Endodermal cell (in vitro differentiated cells): ENCODE measurements around the gene AQP10. TPM values are rescaled to one million over a fixed set of nuclear protein-coding genes. Genes with fewer than 3 reads are reported as not detected.
"Not testable (repeated sequence)": the region's sequence is repeated elsewhere in the genome, so short reads cannot be mapped to it uniquely, and the experiment has no call there.

ENCODE experiments used
- DNase-seq: peaks from one replicate; pipeline ENCODE4 v3.0.0-alpha.2; 2017
- H3K27ac ChIP-seq: 2 replicates; pipeline ENCODE4 v1.5.1; 2013; ENCODE audit warnings: mild to moderate bottlenecking, low read depth, low read length, moderate library complexity
- H3K27me3 ChIP-seq: 2 replicates; pipeline ENCODE4 v1.6.1; 2013; ENCODE audit warnings: mild to moderate bottlenecking, low read length, moderate library complexity; ENCODE audit not compliant: insufficient read depth, control insufficient read depth, poor library complexity, severe bottlenecking
- H3K36me3 ChIP-seq: 2 replicates; pipeline ENCODE4 v1.7.0; 2013; ENCODE audit warnings: mild to moderate bottlenecking, low read length, moderate library complexity; ENCODE audit not compliant: control insufficient read depth, insufficient read depth
- H3K4me1 ChIP-seq: one replicate; pipeline ENCODE4 v1.7.0; 2013; ENCODE audit warnings: low read length; ENCODE audit not compliant: control insufficient read depth, insufficient read depth
- H3K4me3 ChIP-seq: 2 replicates; pipeline ENCODE4 v1.5.1; 2013; ENCODE audit warnings: mild to moderate bottlenecking, low read length, moderate library complexity
- H3K9ac ChIP-seq: 2 replicates; pipeline ENCODE4 v1.6.1; 2013; ENCODE audit warnings: mild to moderate bottlenecking, low read length, moderate library complexity; ENCODE audit not compliant: poor library complexity, severe bottlenecking; ENCODE audit errors: extremely low read depth
- H3K9me3 ChIP-seq: 2 replicates; pipeline ENCODE4 v1.6.1; 2013; ENCODE audit warnings: mild to moderate bottlenecking, low read length, moderate library complexity; ENCODE audit not compliant: control insufficient read depth
- H3K27ac Mint-ChIP-seq: 2 replicates; pipeline ENCODE4 v1.8.0; 2020; ENCODE audit warnings: mixed read lengths
- H3K27me3 Mint-ChIP-seq: 2 replicates; pipeline ENCODE4 v1.8.0; 2021; ENCODE audit warnings: mild to moderate bottlenecking, mixed read lengths; ENCODE audit not compliant: insufficient read depth
- H3K36me3 Mint-ChIP-seq: 2 replicates; pipeline ENCODE4 v1.8.0; 2020; ENCODE audit warnings: low read depth, mixed read lengths
- H3K4me1 Mint-ChIP-seq: 2 replicates; pipeline ENCODE4 v1.8.0; 2020; ENCODE audit warnings: mixed read lengths
- H3K4me3 Mint-ChIP-seq: 2 replicates; pipeline ENCODE4 v1.8.0; 2020; ENCODE audit warnings: mild to moderate bottlenecking, moderate library complexity, mixed read lengths
- H3K9me3 Mint-ChIP-seq: 2 replicates; pipeline ENCODE4 v1.8.0; 2020; ENCODE audit warnings: mild to moderate bottlenecking, mixed read lengths
- CTCF ChIP-seq: fragments of 200-600 bp; sonication (generic); conservative IDR thresholded peaks from 2 replicates; pipeline ENCODE4 v1.5.0; 2021; ENCODE audit warnings: antibody characterized with exemption, mild to moderate bottlenecking
- WGBS, 2 experiments: methylation state at CpG; one replicate each; pipeline versions ENCODE4 v1.1.5 to v1.1.7; 2013; ENCODE audit warnings: missing lambda C conversion rate in 2 of 2, mixed read lengths in 1 of 2; ENCODE audit not compliant: insufficient coverage in 1 of 2, insufficient read length in 1 of 2; 5-methylcytosine and 5-hydroxymethylcytosine counted together
- total RNA-seq, 2 donors: library from RNA; stranded (reverse); fragmentation: NEBNext Ultra II Directional in 1 of 2; extraction: Animal tissue kit (Norgen Biotek cat#: 25700) in 1 of 2; gene quantifications; 2 replicates in 1 of 2; 3 replicates in 1 of 2; pipeline ENCODE4 v1.2.1, GENCODE V29; 2021

Gene AQP10
- total RNA-seq, 2 donors from 2014 or later = not detected

- H3K4me3 ChIP-seq = no peak overlapping the region
- no peak overlapping the region for H3K27ac ChIP-seq
- Mint-ChIP-seq H3K4me3 (no peak overlapping the region), H3K27me3 (peaks cover 11% of the 10 kb centered on the region), H3K36me3 (no peaks in the 10 kb centered on the region), H3K27ac (no peak overlapping the region), H3K4me1 (no peaks in the 10 kb centered on the region), H3K9me3 (peaks cover 3% of the 10 kb centered on the region)
- no peaks in the 10 kb centered on the region for H3K36me3 ChIP-seq
- H3K9ac ChIP-seq = no peak overlapping the region
- TF ChIP-seq CTCF = no peak
- H3K4me1 ChIP-seq = no peaks in the 10 kb centered on the region
- no peak for DNase-seq
- 93 to 94% methylated on average over 3 of the region's 3 CpGs for WGBS, 2 experiments
- no peaks in the 10 kb centered on the region for H3K27me3 ChIP-seq
- H3K9me3 ChIP-seq = no peaks in the 10 kb centered on the region
These were observed 14.7 kb upstream of the AQP10 start for GRCh38 chr1:154306151-154306550.

- not testable (repeated sequence) for DNase-seq, H3K9me3 ChIP-seq, H3K27ac ChIP-seq, H3K9me3 Mint-ChIP-seq, H3K4me3 ChIP-seq, H3K27ac Mint-ChIP-seq, H3K36me3 Mint-ChIP-seq, H3K4me1 ChIP-seq, H3K4me3 Mint-ChIP-seq, H3K4me1 Mint-ChIP-seq, H3K27me3 ChIP-seq, H3K9ac ChIP-seq, H3K36me3 ChIP-seq
- WGBS, 2 experiments = 89 to 97% methylated on average over 4 of the region's 4 CpGs
- peaks cover 13% of the 10 kb centered on the region for H3K27me3 Mint-ChIP-seq
These were observed 13.1 kb upstream of the AQP10 start for GRCh38 chr1:154307670-154308270.

GRCh38 chr1:154309136-154309535, 11.8 kb upstream of the AQP10 start:
- H3K27ac ChIP-seq, H3K27me3 ChIP-seq, H3K4me3 ChIP-seq, H3K9me3 Mint-ChIP-seq, H3K4me1 ChIP-seq, H3K4me1 Mint-ChIP-seq, H3K36me3 ChIP-seq, H3K9me3 ChIP-seq, H3K4me3 Mint-ChIP-seq, H3K36me3 Mint-ChIP-seq, H3K27ac Mint-ChIP-seq, H3K9ac ChIP-seq, DNase-seq: not testable (repeated sequence)
- peaks cover 13% of the 10 kb centered on the region for H3K27me3 Mint-ChIP-seq
- 89 to 92% methylated on average over 5 to 7 of the region's 7 CpGs for WGBS, 2 experiments

- H3K27ac ChIP-seq, H3K4me3 Mint-ChIP-seq, H3K27me3 Mint-ChIP-seq, H3K36me3 Mint-ChIP-seq, H3K4me1 ChIP-seq, H3K27ac Mint-ChIP-seq, H3K9ac ChIP-seq, H3K4me3 ChIP-seq, H3K36me3 ChIP-seq, DNase-seq, H3K4me1 Mint-ChIP-seq, H3K27me3 ChIP-seq: not testable (repeated sequence)
- H3K9me3 Mint-ChIP-seq = peaks cover 26% of the 10 kb centered on the region
- WGBS, 2 experiments = 76 to 95% methylated on average over 5 to 11 of the region's 13 CpGs
- H3K9me3 ChIP-seq = peaks cover 20% of the 10 kb centered on the region
These were observed 8.4 kb upstream of the AQP10 start for GRCh38 chr1:154312229-154313065.
